Stimulated activated CD8-positive, alpha-beta memory T cell treated with anti-CD3 and anti-CD28 coated beads, Interleukin-7, amount 100 ng/mL, for 1 hour (primary cell): ENCODE measurements around the gene IL13.

Experiments used
- DNase-seq, 2 donors: peaks; one replicate each; pipeline ENCODE4 v3.0.0-alpha.2; 2020; ENCODE audit warnings: low read depth in 2 of 2

IL13 gene

DNA sequence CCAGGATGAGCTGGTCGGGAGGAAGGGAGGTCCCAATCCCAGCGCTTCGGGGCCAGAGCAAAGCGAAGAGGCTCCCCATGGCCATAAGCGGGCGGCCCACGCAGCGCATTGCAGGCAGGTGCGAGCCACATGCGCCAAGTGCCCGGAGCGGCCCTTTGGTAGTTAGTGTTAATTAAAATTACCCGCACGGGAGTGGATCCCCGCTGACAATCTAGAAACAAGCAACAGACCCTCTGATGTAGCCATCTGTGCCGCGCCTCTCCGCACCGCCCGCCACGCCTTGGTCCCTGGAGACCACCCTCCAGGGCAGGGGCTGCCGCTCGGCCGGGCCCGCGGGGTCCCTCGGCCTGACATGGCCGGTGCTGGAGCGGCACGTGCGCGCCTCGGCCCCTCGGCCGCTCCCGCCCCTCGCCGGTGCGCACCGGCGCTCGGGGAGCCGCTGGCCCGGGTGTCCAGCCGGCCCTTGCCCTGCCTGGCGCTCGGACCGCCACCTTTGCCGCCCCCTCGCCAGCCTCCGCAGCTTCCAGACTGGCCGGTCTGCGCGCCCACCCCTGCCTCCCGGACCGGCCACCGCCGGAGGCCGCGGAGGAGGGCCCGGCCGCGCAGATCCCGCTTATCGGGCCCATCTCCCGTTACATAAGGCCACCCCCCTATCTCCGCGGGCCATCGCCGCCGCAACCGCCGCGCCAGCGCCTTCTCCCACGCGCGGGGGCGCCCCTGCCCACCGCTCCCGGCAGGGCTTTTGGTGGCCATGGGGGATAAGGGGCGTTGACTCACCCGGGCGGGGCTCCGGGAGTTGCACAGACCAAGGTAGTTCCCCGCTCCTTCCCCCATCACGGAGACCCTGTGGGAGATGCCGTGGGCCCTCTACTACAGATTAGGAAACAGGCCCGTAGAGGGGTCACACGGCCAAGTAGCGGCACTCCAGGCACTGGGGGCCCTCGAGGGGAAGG, 1.9 kb upstream of the IL13 start:
- no peak for DNase-seq

DNA sequence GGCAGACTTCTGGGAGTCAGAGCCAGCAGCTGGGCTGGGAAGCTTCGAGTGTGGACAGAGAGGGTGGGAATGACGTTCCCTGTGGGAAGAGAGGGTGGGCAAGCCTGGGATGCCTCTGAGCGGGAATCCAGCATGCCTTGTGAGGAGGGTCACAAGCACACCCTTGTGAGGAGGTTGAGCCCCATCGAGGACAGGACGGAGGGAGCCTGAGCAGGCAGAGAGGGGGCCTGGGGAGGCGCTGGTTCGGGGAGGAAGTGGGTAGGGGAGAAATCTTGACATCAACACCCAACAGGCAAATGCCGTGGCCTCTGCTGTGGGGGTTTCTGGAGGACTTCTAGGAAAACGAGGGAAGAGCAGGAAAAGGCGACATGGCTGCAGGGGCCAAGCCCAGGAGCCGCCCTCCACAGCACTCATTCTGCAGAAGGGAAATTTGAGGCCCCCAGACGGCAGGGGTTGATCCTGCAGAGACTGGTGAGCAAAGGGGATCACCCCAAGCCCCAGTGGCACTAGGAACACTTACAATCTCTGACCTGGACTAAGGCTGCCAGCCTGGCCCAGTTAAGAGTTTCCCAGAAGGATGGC, 1.1 kb upstream of the IL13 start:
- DNase-seq, result no peak

DNA sequence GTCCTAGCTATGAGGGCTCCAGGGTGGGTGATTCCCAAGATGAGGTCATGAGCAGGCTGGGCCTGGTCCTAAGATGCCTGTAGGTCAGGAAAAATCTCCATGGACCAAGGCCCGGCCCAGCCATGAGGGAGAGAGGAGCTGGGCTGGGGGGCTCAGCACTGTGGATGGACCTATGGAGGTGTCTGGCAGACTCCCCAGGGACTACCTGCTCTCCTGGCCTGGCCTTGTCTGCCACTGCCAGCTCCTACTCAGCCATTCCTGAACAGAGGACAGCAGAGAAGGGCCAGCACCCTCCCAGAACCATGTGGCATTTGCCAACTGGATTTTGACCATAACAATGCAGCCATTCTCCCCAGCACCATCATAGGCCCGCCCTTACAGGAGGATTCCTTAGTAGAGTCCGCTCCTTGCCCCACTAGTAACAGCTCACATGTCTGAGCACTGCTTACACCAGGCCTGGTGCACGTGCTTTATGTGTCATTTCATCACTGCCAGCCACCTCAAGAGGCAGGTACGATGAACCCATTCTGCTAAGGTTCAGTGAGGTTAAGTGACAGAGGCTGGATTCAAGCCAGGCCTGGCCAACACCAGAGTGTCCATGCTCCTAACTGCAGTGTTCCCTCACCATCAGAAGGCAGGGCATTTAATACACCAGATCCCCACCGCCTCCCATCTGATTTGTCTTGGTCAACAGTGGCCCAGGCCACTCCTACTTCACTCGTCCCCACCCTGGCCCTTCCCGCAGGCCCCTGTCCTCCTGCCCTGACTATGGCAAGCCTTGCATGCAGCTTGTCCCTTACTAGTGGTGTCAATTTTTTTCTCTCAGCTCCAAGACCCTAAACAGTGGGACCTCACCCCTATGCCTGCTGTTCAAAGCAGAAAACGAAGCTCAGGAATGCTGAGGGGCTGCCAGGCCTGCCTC, 669 bp downstream of the IL13 start:
- no peak for DNase-seq

DNA sequence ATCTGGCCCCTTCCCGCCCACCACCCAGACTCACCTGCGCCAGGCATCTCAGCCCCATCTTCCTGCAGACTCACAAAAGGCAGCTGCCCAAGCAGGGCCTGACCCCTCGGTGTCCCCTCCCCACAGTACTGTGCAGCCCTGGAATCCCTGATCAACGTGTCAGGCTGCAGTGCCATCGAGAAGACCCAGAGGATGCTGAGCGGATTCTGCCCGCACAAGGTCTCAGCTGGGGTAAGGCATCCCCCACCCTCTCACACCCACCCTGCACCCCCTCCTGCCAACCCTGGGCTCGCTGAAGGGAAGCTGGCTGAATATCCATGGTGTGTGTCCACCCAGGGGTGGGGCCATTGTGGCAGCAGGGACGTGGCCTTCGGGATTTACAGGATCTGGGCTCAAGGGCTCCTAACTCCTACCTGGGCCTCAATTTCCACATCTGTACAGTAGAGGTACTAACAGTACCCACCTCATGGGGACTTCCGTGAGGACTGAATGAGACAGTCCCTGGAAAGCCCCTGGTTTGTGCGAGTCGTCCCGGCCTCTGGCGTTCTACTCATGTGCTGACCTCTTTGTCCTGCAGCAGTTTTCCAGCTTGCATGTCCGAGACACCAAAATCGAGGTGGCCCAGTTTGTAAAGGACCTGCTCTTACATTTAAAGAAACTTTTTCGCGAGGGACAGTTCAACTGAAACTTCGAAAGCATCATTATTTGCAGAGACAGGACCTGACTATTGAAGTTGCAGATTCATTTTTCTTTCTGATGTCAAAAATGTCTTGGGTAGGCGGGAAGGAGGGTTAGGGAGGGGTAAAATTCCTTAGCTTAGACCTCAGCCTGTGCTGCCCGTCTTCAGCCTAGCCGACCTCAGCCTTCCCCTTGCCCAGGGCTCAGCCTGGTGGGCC, 1.9 kb downstream of the IL13 start:
- no peak for DNase-seq

DNA sequence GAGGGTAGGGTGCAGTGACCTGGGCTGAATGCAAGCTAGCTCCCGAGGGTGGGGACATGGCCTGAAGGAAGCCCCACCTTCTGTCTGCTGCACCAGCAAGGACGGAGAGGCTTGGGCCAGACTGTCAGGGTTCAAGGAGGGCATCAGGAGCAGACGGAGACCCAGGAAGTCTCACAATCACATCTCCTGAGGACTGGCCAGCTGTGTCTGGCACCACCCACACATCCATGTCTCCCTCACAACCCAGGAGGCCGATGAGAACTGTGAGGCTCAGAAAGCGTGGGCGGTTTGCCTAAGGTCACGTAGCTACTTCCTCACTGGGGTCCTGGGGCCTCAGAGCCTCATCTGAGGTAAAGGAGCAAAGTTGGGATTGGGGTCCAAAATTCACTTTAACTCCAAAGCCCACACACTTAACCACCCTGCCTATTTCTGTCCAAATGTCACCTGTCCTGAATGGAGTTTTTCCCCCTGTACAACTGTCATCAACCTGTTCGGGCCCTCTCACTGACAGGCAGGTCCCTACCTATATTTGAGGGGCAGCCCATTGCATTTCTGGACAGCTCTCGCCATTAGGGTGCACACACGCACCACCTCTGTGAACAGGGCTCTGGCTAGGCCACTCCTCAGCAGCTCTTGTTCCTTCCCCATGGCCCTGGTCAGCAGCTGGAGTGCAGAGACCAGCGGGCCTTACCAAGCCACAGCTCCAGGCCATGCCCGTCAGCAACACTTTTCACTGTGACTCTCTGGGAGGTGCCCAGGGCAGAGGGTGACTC, 3.4 kb downstream of the IL13 start:
- no peak for DNase-seq

DNA sequence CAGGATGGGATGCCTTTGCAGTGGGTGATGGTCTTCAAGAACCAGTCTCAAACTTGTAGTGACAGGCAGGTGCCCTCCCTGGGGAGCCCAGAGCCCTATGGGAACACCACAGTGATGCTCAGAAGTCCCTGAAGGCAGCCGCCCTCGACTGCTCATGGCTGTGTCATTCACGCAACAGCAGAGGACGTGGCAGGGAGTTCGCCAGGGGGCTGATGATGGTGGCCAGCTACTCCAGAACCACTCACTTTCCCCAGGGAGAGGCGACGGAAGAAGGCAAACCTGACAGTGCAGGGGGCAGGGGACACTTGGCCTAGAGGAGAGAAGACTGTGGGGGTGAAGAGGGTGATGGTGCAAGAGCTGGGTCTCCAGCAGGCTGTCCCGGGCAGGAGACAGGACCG, 4.0 kb downstream of the IL13 start:
- DNase-seq, result no peak

DNA sequence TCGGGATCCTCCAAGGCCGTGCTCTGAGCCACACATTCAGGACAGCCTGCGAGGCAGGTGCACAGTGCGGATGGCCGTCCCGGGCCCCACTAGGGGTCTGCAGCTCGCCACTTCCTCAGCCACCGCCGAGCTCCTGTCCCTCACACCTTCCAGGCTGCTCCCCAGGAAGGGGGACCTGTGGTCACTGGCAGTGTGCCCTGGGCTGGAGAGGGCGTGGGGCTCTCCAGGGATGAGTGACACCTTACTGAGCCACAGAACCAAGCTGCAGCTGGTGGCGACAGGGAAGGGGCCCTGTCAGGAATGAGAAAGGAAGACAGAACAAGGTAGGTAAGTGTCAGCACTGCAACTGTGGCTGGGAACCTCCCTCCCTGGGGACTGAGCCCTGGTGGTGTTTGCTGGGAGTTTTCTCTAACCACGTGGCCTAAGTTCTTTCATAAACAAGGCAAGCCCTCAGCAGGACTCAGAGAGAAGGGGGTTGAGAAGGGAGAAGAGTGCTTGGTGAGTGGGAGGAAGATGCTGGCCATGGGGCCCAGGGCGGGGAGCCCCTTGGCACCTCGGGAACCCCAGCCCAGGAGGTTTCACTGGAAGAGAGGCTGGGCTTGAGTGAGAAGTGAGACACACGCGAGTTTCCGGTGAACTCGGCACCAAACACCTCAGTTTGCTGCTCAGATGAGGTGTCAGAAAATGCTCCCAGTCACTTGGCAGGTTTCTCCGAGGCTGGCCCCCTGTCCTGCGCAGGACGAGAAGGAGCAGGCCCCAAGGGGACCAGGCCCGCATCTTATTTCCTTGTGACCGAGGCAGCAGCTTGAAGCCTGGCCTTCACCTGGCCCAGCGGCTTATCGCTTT, 5.2 kb downstream of the IL13 start:
- DNase-seq, result no peak

DNA sequence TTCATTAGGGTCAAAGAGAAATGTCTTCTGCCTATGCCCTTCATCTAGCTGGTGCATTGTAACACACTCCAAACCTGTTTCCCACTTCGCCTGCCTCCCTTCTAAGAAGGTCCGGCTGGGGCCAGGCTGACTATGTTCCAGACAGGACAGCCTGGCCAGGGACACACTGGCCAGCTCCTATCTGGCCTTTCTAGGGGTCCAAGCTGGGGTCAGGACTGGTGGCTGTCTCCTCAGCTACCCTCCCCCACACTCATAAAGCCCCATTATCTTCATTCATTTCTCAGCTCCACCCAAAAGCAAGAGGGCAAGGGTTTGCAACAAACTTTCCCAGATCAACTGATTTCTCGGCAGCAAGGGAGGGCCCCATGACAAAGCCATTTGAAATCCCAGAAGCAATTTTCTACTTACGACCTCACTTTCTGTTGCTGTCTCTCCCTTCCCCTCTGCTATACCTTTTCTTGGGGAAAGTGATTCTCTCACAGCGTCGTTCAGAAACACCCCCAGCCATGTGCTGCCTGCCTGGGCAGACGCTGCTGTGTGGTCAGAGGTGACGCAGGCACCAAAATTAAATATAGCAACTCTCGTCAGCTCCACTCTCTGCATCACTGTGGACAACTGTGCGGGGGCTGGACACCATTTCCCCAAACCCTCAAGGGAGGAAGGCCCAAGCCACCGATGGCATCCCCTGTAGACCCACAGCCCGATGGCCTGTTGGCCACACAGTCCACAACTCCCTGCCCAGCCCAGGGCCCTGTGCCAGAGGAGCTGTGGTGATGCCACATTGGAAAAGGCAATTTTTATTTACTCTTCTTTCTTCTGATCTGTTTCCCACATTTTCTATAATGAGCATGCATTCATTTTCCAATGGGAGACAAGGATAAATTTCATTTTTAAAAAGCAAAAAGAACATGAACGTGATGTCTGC, 6.1 kb downstream of the IL13 start:
- DNase-seq, result no peak

DNA sequence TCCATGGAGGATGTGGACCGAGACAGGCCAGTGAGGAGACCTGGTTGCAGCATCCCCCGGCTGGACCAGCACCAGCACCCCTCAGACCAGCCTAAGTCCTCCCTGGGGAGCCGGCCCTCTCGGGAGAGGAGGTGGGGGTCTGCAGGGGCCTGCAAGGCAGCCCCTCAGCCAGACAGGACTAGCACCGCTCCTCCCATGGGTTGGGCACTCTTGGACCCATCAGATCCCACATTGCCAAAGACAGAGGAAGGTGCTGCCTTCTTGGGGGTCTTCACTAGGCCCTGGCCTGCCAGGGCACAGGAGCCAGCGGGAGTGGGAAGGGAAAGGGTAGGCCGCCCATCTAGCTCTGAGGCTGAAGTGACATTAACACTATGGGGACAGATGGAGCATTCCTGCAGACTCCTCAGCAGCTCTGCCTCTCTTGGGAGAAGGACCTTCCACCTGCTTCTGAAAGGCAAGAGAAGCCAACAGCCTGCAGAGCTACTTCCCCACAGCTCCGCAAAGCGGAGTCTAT, 6.8 kb downstream of the IL13 start:
- DNase-seq, result no peak

DNA sequence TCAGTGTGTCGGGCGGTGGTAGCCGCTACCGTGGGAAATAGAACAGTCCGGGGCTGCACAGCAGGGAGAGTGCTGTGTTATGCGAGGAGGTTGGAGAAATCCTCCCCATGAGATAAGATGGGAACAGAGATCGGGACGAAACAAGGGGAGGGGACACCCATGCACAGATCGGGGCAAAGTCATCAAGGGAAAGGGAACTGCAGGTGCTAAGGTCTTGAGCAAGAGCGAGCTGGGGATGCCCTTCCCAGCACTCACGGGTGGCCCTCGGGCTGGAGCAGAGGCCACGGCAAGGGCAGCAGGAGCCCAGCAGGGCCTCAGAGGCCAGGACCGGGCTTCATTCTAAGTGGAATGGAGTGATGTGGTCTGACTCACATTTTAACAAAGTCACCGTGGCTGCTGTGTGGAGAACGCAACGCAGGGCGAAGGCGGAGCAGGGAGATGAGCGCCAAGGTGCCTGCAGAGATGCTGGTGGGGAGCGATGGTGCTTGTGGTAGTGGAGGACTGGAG, 7.7 kb downstream of the IL13 start:
- no peak for DNase-seq

DNA sequence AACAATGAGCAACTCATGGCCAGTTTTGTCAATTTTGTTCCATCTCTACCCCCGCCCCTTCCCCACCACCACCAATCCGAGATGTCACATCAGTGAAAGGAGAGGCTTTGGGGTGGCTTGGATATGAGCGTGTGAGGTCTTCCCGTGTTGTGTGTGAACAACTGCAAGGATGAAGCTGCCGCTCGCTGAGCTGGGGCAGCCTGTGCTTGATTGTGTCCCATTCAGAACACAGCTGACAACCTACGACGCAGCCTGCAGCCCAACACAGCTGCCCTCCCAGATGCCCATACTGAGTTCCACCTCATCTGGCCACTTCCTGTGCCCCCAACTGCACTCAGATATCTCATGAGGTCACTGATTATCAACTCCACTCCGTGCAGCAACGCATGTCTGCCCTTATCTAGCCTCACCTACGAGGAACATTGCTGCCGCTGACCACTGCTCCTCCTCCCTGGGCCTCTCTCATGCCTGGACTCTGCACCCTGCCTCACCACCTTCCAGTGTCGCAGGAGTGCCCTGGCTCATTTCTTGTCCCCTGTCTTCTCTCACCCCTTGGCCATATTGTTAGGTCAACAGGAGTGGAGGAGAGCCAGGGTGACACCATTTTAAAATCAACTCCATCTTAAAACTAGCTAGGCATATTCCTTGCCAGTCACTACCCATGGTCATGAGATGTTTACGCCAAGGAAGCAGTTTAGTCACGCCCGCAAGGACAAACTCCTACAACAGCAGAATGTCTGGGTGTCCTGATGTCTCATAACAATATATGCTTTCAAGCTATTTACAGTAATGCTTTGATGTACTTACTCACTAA, 8.5 kb downstream of the IL13 start:
- DNase-seq, result no peak

DNA sequence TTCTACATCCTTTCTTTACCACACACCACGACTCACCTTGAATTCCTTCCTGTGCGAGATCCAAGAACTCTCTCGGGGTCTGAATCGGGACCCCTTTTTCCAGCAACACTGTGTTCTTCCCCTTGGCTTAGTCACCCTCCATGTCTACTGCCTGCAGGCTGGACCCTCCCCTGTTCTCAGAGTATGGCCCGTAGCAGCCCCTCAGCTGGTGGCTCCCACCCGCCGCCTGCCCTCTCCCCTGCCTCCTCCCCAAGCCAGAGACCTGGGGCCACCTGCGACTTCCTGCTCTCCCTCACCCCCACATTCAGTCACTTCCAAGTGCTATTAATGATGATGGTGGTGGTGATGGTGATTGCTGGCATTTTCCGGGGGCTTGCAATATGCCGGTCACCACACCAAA, 9.3 kb downstream of the IL13 start:
- no peak for DNase-seq

DNA sequence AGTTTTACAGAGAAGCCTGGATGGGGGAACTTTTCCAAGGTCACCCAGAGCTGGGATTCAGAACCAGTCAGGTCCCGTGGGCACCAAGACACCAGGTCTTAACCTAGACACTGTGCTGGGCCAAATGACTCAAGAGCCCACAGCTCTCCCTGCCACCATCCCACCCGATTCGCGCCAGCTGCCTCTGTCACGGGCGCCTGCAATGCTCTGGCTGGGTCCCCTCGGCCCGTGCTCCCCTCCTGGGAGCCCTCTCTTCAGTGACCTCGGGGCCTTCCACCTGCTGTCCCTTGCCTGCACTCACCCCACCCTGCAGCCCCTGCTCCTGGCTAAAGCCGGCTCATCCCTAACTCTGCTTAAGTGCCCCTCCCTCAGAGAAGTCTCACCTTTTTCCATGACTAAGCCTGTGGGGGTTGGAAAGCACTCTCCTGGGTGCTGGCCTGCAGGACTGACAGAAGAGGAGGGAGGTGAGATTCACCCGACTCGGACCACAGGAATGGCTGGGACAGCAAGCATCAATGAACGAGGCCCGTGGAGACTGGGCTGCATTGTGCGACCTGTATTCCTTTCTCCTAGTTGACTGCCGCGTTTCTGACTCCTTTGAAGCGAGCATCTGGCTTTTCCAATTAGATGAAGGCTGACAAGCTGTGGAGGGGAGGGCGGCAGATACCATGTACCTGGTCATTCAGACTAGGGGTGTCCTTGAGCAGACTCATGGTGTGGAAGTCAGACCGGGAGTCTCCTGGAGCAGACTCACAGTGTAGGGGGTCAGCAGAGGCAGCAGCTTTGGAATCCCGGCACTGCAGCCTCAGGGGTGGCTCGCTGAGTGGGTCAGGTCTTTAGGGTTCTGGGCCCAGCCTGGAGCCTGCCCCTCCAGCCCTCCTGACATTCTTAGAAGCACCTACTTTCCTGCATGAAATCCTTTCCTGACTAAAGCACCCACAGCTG, 10.1 kb downstream of the IL13 start:
- no peak for DNase-seq

DNA sequence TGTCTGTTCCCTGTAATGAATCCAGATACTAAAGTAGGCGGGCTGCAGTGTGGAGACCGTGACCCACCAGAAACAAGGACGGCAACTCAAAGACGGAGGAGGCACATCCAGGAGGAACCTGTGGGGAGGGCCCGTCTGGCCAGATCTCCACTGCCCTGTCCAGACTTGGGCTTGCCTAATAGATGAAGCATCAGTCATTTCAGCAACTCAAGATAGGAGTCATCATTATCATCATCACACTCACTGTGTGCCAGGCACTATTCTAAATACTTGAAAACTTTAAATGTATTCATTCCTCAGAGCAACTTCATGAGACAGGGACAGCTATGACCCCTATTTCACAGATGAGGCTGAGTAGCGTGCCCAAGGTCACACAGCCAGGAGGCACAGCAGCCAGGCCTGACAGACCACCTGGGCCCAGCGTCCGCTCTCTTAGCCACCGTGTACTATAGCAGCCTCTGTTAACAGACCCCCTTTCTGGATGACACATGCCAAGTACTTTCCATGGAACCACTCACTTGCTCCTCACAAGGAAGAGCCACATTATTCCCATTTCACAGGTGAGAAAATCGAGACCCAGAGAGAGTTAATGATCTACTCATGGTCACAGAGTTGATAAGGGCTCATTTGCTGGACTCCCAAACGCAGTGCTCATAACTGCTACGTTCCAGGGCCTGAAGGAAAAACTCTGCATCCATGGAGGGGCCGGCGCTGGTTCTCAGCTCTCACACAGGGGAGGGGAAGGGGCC, 10.9 kb downstream of the IL13 start:
- no peak for DNase-seq

DNA sequence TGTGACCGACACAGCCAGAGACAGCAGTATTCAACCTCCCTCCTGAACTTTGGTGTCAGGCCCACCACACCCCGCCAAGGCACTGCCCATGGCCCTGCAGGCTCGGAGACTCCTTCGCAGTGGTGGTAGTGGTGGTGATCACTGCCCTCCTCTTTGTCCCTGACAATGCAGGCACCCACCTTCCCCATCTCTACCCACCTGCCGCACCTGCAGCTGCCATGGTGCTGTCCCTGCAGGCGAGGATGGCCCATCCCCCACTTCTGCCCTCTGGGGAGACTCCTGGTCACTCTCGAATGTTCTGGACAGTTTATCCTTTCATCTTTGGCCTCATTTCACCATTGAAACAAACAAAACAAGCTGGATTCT, 11.5 kb downstream of the IL13 start:
- no peak for DNase-seq
